K562 (cell line): ENCODE measurements around the gene FKBP8. TPM values are rescaled to one million over a fixed set of nuclear protein-coding genes. Genes with fewer than 3 reads are reported as not detected.
A peak's percentile ranks its signal among the peaks of the same experiment; 100 is the strongest.

Experiments
- BRD4 ChIP-seq: fragments of 200-600 bp; sonication (generic); IDR thresholded peaks from 2 replicates; pipeline ENCODE4 v1.6.1; 2017; ENCODE audit warnings: inconsistent platforms
- BRD9 ChIP-seq: fragments of 450-650 bp; IDR thresholded peaks from 2 replicates; pipeline ENCODE4 v1.6.1; 2018; ENCODE audit warnings: low read depth; ENCODE audit not compliant: partially characterized antibody
- CREB3 ChIP-seq: fragments of 450-650 bp; conservative IDR thresholded peaks from 2 replicates; pipeline ENCODE4 v1.6.1; 2016; ENCODE audit warnings: missing genetic modification characterization, low read depth, mild to moderate bottlenecking, missing compliant biosample characterization, moderate library complexity
- FOXA1 ChIP-seq: fragments of 450-650 bp; IDR thresholded peaks from 2 replicates; pipeline ENCODE4 v1.6.1; 2016; ENCODE audit warnings: mild to moderate bottlenecking, borderline replicate concordance
- FOXA3 ChIP-seq, 2 experiments: fragments of 450-650 bp in 1 of 2; sonication (generic) in 1 of 2; formaldehyde crosslinking; IDR thresholded peaks in 1 of 2; conservative IDR thresholded peaks in 1 of 2; 2 replicates each; pipeline versions ENCODE4 v1.4.0 to v1.8.0; 2020 to 2022; ENCODE audit warnings: mild to moderate bottlenecking in 2 of 2, missing genetic modification reagents in 1 of 2
- FOXO4 ChIP-seq: fragments of 450-650 bp; formaldehyde crosslinking; IDR thresholded peaks from 2 replicates; pipeline ENCODE4 v1.4.0; 2020; ENCODE audit warnings: mild to moderate bottlenecking, moderate library complexity
- FUS ChIP-seq: fragments of 200-400 bp; formaldehyde crosslinking; optimal IDR thresholded peaks from 2 replicates; pipeline ENCODE3; 2017; ENCODE audit warnings: low read depth, low read length
- GABPA ChIP-seq: fragments of 200-800 bp; sonication (Bioruptor generic); conservative IDR thresholded peaks from 2 replicates; pipeline ENCODE4 v1.6.1; 2016; ENCODE audit warnings: low read depth, missing genetic modification characterization, missing compliant biosample characterization
- JUN ChIP-seq, 2 experiments: sonication (generic) in 1 of 2; formaldehyde crosslinking in 1 of 2; IDR thresholded peaks; 2 replicates each; pipeline versions ENCODE4 v1.6.1 to v1.8.0; 2012 to 2022; ENCODE audit warnings: borderline replicate concordance in 2 of 2, mild to moderate bottlenecking in 2 of 2, improper control_type of control experiment in 1 of 2, low read depth in 1 of 2, low read length in 1 of 2, missing genetic modification reagents in 1 of 2
- MECOM ChIP-seq: fragments of 250-450 bp; sonication (Bioruptor Pico); IDR thresholded peaks from 2 replicates; pipeline ENCODE4 v1.8.0; 2022; ENCODE audit warnings: inconsistent platforms
- MEIS2 ChIP-seq: fragments of 450-650 bp; IDR thresholded peaks from 2 replicates; pipeline ENCODE4 v1.6.1; 2014; ENCODE audit warnings: mild to moderate bottlenecking; ENCODE audit not compliant: partially characterized antibody
- MXI1 ChIP-seq: IDR thresholded peaks from 2 replicates; pipeline ENCODE4 v1.6.1; 2011; ENCODE audit warnings: low read depth, mild to moderate bottlenecking, improper control_type of control experiment, low read length
- MYBL2 ChIP-seq, 2 experiments: fragments of 450-650 bp in 1 of 2; sonication (generic) in 1 of 2; formaldehyde crosslinking in 1 of 2; IDR thresholded peaks; 2 replicates each; pipeline versions ENCODE4 v1.6.1 to v1.8.1; 2017 to 2022; ENCODE audit warnings: borderline replicate concordance in 1 of 2, inconsistent platforms in 1 of 2, low read depth in 1 of 2, mild to moderate bottlenecking in 1 of 2, missing genetic modification reagents in 1 of 2, moderate library complexity in 1 of 2
- MYC ChIP-seq, 2 experiments: fragments of 250-450 bp in 1 of 2; sonication (Bioruptor Pico) in 1 of 2; IDR thresholded peaks; 2 replicates each; pipeline versions ENCODE4 v1.5.1 to v1.6.1; 2012 to 2021; ENCODE audit warnings: low read depth in 2 of 2, borderline replicate concordance in 1 of 2, improper control_type of control experiment in 1 of 2, low read length in 1 of 2, mild to moderate bottlenecking in 1 of 2, moderate library complexity in 1 of 2
- NFXL1 ChIP-seq: fragments of 450-650 bp; formaldehyde crosslinking; IDR thresholded peaks from 2 replicates; pipeline ENCODE4 v1.4.0; 2021; ENCODE audit warnings: mild to moderate bottlenecking
- NR2C1 ChIP-seq, 2 experiments: fragments of 450-650 bp; IDR thresholded peaks; 2 replicates each; pipeline ENCODE4 v1.6.1; 2017; ENCODE audit warnings: mild to moderate bottlenecking in 2 of 2, antibody characterized with exemption in 1 of 2, inconsistent platforms in 1 of 2, missing compliant biosample characterization in 1 of 2, missing genetic modification characterization in 1 of 2
- XRCC3 ChIP-seq: fragments of 450-650 bp; IDR thresholded peaks from 2 replicates; pipeline ENCODE4 v1.6.1; 2017; ENCODE audit warnings: mild to moderate bottlenecking, moderate library complexity
- ZMIZ1 ChIP-seq, 2 experiments: fragments of 150-350 bp in 1 of 2; IDR thresholded peaks; 2 replicates each; pipeline ENCODE4 v1.6.1; 2012 to 2016; ENCODE audit warnings: low read depth in 2 of 2, low read length in 2 of 2, mild to moderate bottlenecking in 1 of 2, moderate library complexity in 1 of 2
- ZNF444 ChIP-seq: fragments of 250-450 bp; sonication (Bioruptor Pico); IDR thresholded peaks from 2 replicates; pipeline ENCODE4 v1.4.0; 2020; ENCODE audit warnings: mild to moderate bottlenecking, moderate library complexity
- ZNF668 ChIP-seq: fragments of 250-450 bp; sonication (Bioruptor Pico); IDR thresholded peaks from 2 replicates; pipeline ENCODE4 v1.8.0; 2022; ENCODE audit warnings: mild to moderate bottlenecking, inconsistent platforms
- polyA plus RNA-seq, 8 experiments: library from polyadenylated mRNA; depleted of rRNA in 4 of 8; stranded (reverse) in 5 of 8; unstranded in 3 of 8; fragments of >200 nt; fragmentation: Nextera tagmentation in 2 of 8; fragmentation: Illumina TruSeq in 1 of 8; extraction: Ambion mirVana in 2 of 8; extraction: Trizol in 1 of 8; gene quantifications; 2 replicates each; pipeline versions ENCODE4 v1.2.1 to v1.2.3, GENCODE V29; 2011 to 2014; ENCODE audit warnings: inconsistent platforms in 1 of 8, missing spikeins in 1 of 8
- total RNA-seq, 7 experiments: library from RNA; depleted of rRNA in 6 of 7; stranded (reverse); fragments of >200 nt in 6 of 7; fragmentation: Illumina TruSeq in 2 of 7; extraction: Trizol in 2 of 7; gene quantifications; 2 replicates each; pipeline versions ENCODE4 v1.2.1 to v1.2.3, GENCODE V29; 2011 to 2021; ENCODE audit warnings: low replicate concordance in 1 of 7

Gene FKBP8
- total and polyA plus RNA-seq, 9 of the 15 experiments (the other 6 are each of a cell fraction or from before 2014, with no cell fraction given): 0.46 to 236 (median 104) TPM

- no peak for TF ChIP-seq ZNF668 (CRISPR knock-in tag)
- TF ChIP-seq BRD4: no peak
- TF ChIP-seq FOXA1: no peak
- peak in 1 of 2 experiments; percentile 39; a peak in 1 of 4 replicates for TF ChIP-seq ZMIZ1 (IDR thresholded peaks at IDR 0.05; ENCODE audit: low read depth in 2 of 2, low read length in 2 of 2)
- no peak for TF ChIP-seq JUN (IDR thresholded peaks at IDR 0.05; ENCODE audit: borderline replicate concordance, low read depth, low read length)
- no peak for TF ChIP-seq JUN (CRISPR knock-in tag; IDR thresholded peaks at IDR 0.05; ENCODE audit: borderline replicate concordance)
- TF ChIP-seq MEIS2: peak; percentile 1
- peak in 1 of 2 experiments; percentile 16; a peak in 1 of 4 replicates for TF ChIP-seq FOXA3 (CRISPR knock-in tag; conservative IDR thresholded peaks at IDR 0.05 in 1 of 2, IDR thresholded peaks at IDR 0.05 in 1 of 2)
- no peak for TF ChIP-seq FOXO4 (CRISPR knock-in tag)
- no peak for TF ChIP-seq XRCC3
- no peak for TF ChIP-seq MYC (IDR thresholded peaks at IDR 0.05; ENCODE audit: low read depth, low read length)
- no peak for TF ChIP-seq MYC (CRISPR knock-in tag; IDR thresholded peaks at IDR 0.05; ENCODE audit: borderline replicate concordance, low read depth)
- peak; percentile 94 for TF ChIP-seq FUS
- TF ChIP-seq GABPA (tag): peak; percentile 66
- TF ChIP-seq BRD9: no peak
- TF ChIP-seq NFXL1 (CRISPR knock-in tag): no peak
- TF ChIP-seq MYBL2 (IDR thresholded peaks at IDR 0.05; ENCODE audit: low read depth): no peak
- no peak for TF ChIP-seq MYBL2 (CRISPR knock-in tag; IDR thresholded peaks at IDR 0.05; ENCODE audit: borderline replicate concordance)
- TF ChIP-seq CREB3 (tag): 0 out of 2 replicates have a peak, but pooled peaks have one; percentile 21
- TF ChIP-seq MECOM (CRISPR knock-in tag): no peak
- TF ChIP-seq ZNF444 (CRISPR knock-in tag): no peak
- no peak for TF ChIP-seq MXI1
- no peak for TF ChIP-seq NR2C1 (IDR thresholded peaks at IDR 0.05)
- no peak for TF ChIP-seq NR2C1 (tag; IDR thresholded peaks at IDR 0.05)
Measured at GRCh38 chr19:18588611-18589379, 45.4 kb upstream of the FKBP8 start, which contains the start of gene REX1BD (continued).
